IPS-NIHi7 (cell line): Measurements from ENCODE around the gene IFI35.
"Not testable (repeated sequence)": the region's sequence is repeated elsewhere in the genome, so short reads cannot be mapped to it uniquely, and the experiment has no call there.

Experiments
- DNase-seq: peaks from one replicate; pipeline ENCODE4 v3.0.0; 2012; ENCODE audit warnings: mixed read lengths; ENCODE audit errors: extremely low spot score

IFI35 gene

GRCh38 chr17:43021741-43022512 lies 15.3 kb downstream of the IFI35 start, which contains the start of gene VAT1:
Gene VAT1 (minus strand): TSS chr17:43022385. CDS start chr17:43022322, 63 bp downstream.
- peak; percentile 85 for DNase-seq

GRCh38 chr17:43024407-43025289 lies 18.1 kb downstream of the IFI35 start, which contains the start of gene RND2:
Gene RND2 (plus strand): TSS chr17:43025231. CDS start chr17:43025348, 117 bp downstream.
- DNase-seq, result peak; percentile 94

- DNase-seq, result no peak
These were observed 18.7 kb downstream of the IFI35 start for GRCh38 chr17:43025290-43025657.

GRCh38 chr17:43025766-43026537 lies 19.4 kb downstream of the IFI35 start:
- DNase-seq, result peak; percentile 18

DNA sequence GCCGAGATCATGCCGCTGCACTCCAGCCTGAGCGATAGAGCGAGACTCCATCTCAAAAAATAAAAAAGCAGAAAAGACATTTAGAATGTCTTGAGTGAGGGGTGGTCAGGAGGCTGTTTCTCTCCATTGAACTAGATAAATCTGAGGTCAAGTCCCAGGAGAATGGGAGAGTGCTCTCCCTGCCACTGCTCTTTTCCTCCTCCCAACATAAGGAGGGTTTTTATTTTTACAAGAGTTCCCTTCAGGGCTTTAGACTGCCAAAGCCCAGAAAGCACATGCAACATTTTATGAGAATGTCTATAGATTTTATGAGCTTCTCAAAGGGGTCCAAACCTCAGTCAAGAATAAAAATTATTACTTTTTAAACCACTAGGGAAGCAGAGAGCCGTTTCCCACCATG lies 20.0 kb downstream of the IFI35 start:
- DNase-seq, result no peak

GRCh38 chr17:43027091-43028032 lies 20.8 kb downstream of the IFI35 start:
- DNase-seq, result peak; percentile 46

- no peak for DNase-seq
These were observed 21.8 kb downstream of the IFI35 start for GRCh38 chr17:43028221-43028861.

DNA sequence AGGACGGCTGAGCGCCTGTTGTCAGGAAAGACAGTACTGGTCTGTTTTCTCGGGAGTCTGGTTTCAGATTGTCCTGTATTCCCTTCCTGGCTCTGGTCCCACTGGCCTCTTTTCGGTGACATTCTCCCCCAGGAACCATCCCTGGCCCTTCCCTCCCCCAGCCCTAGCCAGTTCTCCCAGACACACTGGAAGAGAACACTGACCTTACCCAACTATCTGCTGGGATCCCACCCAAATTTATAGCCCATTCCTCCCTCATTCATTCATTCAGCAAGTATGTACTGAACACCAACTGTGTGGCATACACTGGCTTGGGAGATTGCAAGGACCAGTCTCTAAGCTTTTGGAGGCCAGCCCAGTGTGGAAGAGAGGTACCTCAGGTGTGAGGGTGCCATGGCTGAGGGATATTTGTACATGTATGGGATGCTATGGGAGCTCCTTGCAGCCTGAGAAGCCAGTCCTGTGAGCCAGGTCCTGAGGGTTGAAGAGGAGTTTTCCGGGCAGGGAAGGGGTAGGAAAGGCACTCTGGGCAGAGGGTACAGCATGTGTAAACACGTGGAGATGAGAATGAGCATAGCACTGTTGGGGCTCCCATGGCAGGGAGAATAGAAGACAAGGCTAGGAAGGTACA lies 23.7 kb downstream of the IFI35 start:
- no peak for DNase-seq

GRCh38 chr17:43031666-43032065 lies 25.1 kb downstream of the IFI35 start:
- peak; percentile 7 for DNase-seq

DNA sequence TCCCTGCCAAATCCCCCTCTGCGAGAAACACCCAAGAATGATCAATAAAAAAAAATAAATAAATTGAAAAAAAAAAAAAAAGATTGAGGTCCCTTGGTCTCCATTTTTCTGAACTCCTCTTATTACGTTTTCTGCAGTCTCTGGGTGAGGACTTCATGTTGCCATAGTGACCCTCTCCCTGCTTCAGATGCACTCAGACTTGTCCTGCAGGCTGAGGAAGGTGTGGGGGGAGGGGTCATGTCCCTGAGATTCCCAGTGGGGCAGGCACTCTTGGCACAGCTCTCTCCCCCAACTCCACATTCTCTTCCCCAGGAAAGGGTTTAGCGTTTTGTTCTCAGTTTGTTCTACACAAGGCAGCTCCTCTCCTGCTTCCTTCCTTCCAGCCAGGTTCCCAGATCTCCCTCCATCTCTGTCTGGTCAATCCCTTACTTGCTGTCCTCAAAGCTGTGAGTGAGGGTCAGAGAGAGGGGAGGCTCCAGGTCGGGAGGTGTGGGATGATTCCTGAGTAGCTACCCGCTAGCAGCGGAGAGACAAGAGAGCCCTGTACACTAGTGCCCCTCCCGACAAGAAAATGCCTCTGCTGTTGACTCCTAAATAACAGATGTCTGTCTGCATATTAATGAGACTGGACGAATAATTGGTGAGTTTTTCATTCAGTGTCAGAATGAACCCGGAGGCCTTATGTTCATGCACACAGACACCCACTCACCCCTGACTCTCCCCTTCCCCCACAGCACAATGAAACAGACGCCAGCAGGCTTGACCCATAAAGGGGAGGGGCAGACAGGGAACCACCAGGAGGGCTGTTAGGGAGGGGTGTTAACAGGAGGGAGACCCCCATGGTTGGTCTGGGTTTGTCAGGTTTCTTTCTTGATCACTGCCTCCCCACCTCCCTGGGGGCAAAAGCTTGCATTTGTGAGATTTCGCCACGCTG lies 27.6 kb downstream of the IFI35 start:
- DNase-seq, result no peak

- no peak for DNase-seq
These were observed 28.3 kb downstream of the IFI35 start for GRCh38 chr17:43034894-43035293.

GRCh38 chr17:43039646-43040045 lies 33.1 kb downstream of the IFI35 start:
- no peak for DNase-seq

DNA sequence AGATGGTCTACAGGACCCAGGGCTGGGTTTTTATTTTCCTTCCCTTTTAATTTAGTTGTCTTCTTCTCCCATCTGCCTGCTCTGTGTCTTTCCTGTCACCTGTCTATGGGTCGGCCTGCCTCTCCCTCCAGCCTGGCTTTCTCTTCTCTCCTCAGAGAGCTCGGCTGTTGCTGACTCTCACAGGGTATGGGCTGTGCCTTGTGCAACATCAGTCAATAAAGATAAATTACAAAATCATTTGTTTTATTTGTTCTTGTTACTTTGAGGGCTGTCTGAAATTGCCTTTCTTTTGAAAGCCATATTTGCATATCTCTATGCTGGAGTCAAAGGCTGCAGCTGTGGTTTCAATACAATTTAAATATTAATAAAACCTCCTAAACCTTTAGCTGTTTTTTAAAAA lies 34.1 kb downstream of the IFI35 start:
- no peak for DNase-seq

DNA sequence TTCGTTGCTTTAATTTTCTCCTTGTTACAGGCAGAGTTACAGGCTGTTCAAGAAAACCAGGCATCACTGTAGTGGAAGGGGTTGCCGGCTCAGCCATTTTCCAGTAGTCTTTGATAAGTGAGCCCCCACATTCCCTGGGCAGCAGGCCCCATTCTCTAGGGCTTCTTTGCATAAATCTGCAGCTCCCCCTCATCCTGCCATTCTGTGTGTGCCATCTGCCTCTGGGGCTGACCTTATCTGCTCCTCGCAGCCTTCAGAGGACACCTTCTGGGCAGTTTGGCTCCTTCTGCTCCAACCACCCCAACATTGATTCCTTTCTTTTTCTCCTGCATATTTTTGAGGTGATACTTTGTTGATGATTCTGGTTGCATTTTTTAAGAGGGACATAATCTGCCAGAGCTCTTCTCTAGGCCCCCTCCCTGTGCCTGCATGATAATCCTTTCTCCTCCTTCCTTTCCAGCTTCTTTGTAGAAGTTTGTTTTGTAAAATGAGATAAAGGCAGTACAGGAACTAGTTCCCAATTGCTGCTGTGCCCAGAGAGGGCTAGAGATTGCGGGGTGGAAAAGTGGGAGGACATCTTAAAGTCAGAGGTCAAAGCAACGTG lies 35.5 kb downstream of the IFI35 start:
- peak; percentile 38 for DNase-seq

DNA sequence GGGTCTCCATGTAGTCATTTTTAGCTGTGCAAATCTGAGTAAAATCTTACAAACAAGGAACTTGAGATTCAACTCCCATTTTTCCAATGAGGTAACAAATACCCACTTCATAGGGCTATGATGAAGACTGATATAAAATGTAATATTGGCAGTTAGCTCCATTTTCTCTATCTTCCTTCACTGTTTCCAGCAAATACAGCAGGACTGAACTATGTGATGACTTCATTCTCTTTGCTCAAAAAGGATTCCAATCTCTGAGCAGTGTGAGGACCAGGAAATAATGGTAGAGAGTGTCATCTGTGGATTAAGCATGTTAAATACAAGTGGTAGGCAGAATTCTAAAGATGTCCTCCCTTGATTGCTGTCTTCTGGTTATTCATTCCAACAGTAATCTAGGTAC lies 36.7 kb downstream of the IFI35 start:
- no peak for DNase-seq

DNA sequence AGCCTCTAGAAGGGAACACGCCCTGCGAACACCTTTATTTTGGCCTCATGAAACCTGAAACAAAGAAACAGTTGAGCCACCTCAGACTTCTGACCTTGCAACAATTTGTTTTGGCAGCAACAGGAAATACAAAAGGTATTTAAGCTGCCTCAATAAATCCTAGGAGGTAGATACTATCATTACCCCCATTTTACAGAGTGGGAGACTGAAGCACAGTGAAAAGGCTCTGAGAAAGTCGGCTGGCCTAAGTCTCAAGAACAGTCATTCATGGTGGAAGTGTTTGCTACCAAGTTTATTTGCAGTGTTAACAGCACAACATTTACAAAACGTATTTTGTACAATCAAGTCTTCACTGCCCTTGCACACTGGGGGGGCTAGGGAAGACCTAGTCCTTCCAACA lies 37.4 kb downstream of the IFI35 start:
- DNase-seq, result no peak

DNA sequence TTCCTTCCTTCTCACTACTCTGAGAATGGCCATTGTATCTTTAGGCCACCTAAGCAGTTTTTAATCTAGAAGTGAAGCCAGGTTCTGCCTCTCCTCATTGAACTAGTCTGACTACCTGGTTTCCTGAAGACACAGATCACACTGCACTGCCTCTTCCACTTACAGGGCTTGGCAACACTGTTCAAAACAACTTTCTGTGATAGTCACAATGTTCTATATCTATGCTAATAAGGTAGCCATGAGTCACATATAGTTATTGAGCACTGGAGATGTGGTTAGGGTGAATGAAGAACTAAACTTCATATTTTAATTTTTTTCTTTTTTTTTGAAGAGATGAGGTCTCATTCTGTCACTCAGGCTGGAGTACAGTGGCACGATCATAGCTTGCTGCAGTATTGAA lies 45.4 kb downstream of the IFI35 start:
- no peak for DNase-seq

DNA sequence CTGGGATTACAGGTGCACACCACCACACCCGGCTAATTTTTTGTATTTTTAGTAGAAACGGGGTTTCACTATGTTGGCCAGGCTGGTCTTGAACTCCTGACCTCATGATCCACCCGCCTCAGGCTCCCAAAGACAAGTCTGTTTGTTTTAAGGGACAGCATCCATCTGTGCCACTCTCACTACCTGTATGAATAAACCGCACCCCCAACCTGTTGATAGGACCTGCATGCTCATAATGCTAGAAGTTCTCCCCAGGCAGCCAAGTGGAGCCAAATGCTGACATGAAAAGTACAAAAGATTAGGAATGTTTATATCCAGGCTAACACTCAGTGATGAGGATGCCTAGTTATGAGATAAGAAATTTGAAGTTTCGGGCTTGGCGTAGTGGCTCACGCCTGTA lies 46.4 kb downstream of the IFI35 start:
- DNase-seq, result not testable (repeated sequence)
